ENCODE data around the gene SLC9A3. TPM values are rescaled to one million over a fixed set of nuclear protein-coding genes. Genes with fewer than 3 reads are reported as not detected.

The SLC9A3 gene
- total and polyA plus RNA-seq, 2 of the 13 experiments (the other 11 are each of a cell fraction or from before 2014, with no cell fraction given): 1.5 to 1.8 TPM

GRCh38 chr5:490116-491106 is 33.8 kb downstream of the SLC9A3 start:
- CTCF ChIA-PET (ENCODE audit: low intra/inter-chr PET ratio, low total read pairs): no interaction called here
- H2AFZ ChIP-seq (ENCODE audit: low read length): no peak overlapping the region
- no peaks in the 10 kb centered on the region for H3K36me3 ChIP-seq (replicated peaks in 1 of 2; ENCODE audit: control insufficient read depth in 1 of 2, insufficient read depth in 2 of 2, low read length in 2 of 2)
- DNase-seq (ENCODE audit: low spot score) (no peak), FAIRE-seq (no peak), ATAC-seq (no peak)
- H3K79me2 ChIP-seq (ENCODE audit: insufficient read depth, low read length): no peaks in the 10 kb centered on the region
- H4K20me1 ChIP-seq (ENCODE audit: insufficient read depth, low read length): no peaks in the 10 kb centered on the region
- in situ Hi-C loops (cut with HindIII; ENCODE audit: extremely low pct_ligation_motif_present, low pct_unique_long_range_greater_than_20kb): no loop called here
- POLR2A ChIA-PET: no interaction called here
- no peak overlapping the region for H3K4me2 ChIP-seq (ENCODE audit: low read depth, low read length)
- H3K27me3 ChIP-seq (ENCODE audit: control insufficient read depth in 1 of 2, insufficient read depth in 2 of 2, low read length in 2 of 2): peaks cover 14 to 76% of the 10 kb centered on the region in 2 experiments
- intact Hi-C loops (cut with micrococcal nuclease; ENCODE audit: unreplicated experiment): no loop called here
- H3K9me3 ChIP-seq (ENCODE audit: low read length): no peaks in the 10 kb centered on the region
- H3K4me3 ChIP-seq (replicated peaks in 1 of 3; ENCODE audit: insufficient read depth in 1 of 3, low read depth in 2 of 3, low read length in 3 of 3): no peak overlapping the region
- TF ChIP-seq MTF2 (CRISPR knock-in tag; IDR thresholded peaks at IDR 0.05; ENCODE audit: borderline replicate concordance) (0 out of 2 replicates have a peak, but pooled peaks have one; percentile 44), E2F2 (CRISPR knock-in tag; IDR thresholded peaks at IDR 0.05; ENCODE audit: borderline replicate concordance) (no peak), MIER2 (CRISPR knock-in tag; IDR thresholded peaks at IDR 0.05) (no peak)
- BruUV-seq (replicated peaks): no TSS peak
- WGBS (ENCODE audit: low lambda C conversion rate): 36% methylated on average over 11 of the region's 48 CpGs
- no peak overlapping the region for H3K27ac ChIP-seq (ENCODE audit: extremely low read length, insufficient read depth, low read length)
- H3K9ac ChIP-seq (ENCODE audit: insufficient read depth, low read depth, low read length): no peak overlapping the region
- peaks cover 11% of the 10 kb centered on the region for H3K4me1 ChIP-seq (ENCODE audit: insufficient read depth, low read length)

- Histone ChIP-seq H3K4me2 (ENCODE audit: low read depth, low read length) (peak overlapping the region; percentile 53), H3K9me3 (ENCODE audit: low read length) (no peaks in the 10 kb centered on the region), H3K79me2 (ENCODE audit: insufficient read depth, low read length) (no peaks in the 10 kb centered on the region), H3K27me3 (ENCODE audit: control insufficient read depth in 1 of 2, insufficient read depth in 2 of 2, low read length in 2 of 2) (peaks cover 14 to 79% of the 10 kb centered on the region in 2 experiments), H4K20me1 (ENCODE audit: insufficient read depth, low read length) (no peaks in the 10 kb centered on the region), H2AFZ (ENCODE audit: low read length) (no peak overlapping the region), H3K4me1 (ENCODE audit: insufficient read depth, low read length) (peaks cover 11% of the 10 kb centered on the region), H3K9ac (ENCODE audit: insufficient read depth, low read depth, low read length) (0 out of 2 replicates have a peak overlapping the region, but pooled peaks have one; percentile 49), H3K36me3 (replicated peaks in 1 of 2; ENCODE audit: control insufficient read depth in 1 of 2, insufficient read depth in 2 of 2, low read length in 2 of 2) (no peaks in the 10 kb centered on the region), H3K27ac (ENCODE audit: extremely low read length, insufficient read depth, low read length) (no peak overlapping the region), H3K4me3 (replicated peaks in 1 of 3; ENCODE audit: insufficient read depth in 1 of 3, low read depth in 2 of 3, low read length in 3 of 3) (peak overlapping the region in 1 of 3 experiments; percentile 64; a peak in 2 of 6 replicates)
- intact Hi-C loops (cut with micrococcal nuclease; ENCODE audit: unreplicated experiment): no loop called here
- BruUV-seq (replicated peaks): no TSS peak
- POLR2A ChIA-PET: no interaction called here
- no peak for DNase-seq (ENCODE audit: low spot score)
- ATAC-seq: peak; percentile 4
- WGBS (ENCODE audit: low lambda C conversion rate): 6% methylated on average over 3 of the region's 21 CpGs
- in situ Hi-C loops (cut with HindIII; ENCODE audit: extremely low pct_ligation_motif_present, low pct_unique_long_range_greater_than_20kb): no loop called here
- no peak for FAIRE-seq
- CTCF ChIA-PET (ENCODE audit: low intra/inter-chr PET ratio, low total read pairs): no interaction called here
- TF ChIP-seq EZH2 (conservative IDR thresholded peaks at IDR 0.05; ENCODE audit: low read depth, low read length) (0 out of 2 replicates have a peak, but pooled peaks have one; percentile 60), ZBTB44 (CRISPR knock-in tag; IDR thresholded peaks at IDR 0.05) (no peak), ZNF687 (CRISPR knock-in tag; IDR thresholded peaks at IDR 0.05) (peak; percentile 56), ATF1 (CRISPR knock-in tag; IDR thresholded peaks at IDR 0.05) (no peak), GATAD1 (CRISPR knock-in tag; IDR thresholded peaks at IDR 0.05) (no peak), ZNF878 (CRISPR knock-in tag; IDR thresholded peaks at IDR 0.05) (no peak), RNF2 (conservative IDR thresholded peaks at IDR 0.05; ENCODE audit: low read depth) (0 out of 2 replicates have a peak, but pooled peaks have one; percentile 18)
Measured at GRCh38 chr5:489689-490080, 34.6 kb downstream of the SLC9A3 start.

All from HepG2 (cell line).